Prostate gland (tissue), 2 donors: ENCODE measurements around the gene GDF2.

Experiments used
- POLR2A ChIP-seq: fragments of 450-650 bp; IDR thresholded peaks from one replicate; pipeline ENCODE4 v1.6.1; 2016; ENCODE audit warnings: antibody characterized with exemption, mild to moderate bottlenecking
- POLR2AphosphoS5 ChIP-seq: sonication (generic); formaldehyde crosslinking; IDR thresholded peaks from one replicate; pipeline ENCODE4 v1.6.1; 2017; ENCODE audit warnings: antibody characterized with exemption
- TF ChIP-seq, protein P1 (sequence below), 4 experiments: fragments of 200-600 bp in 2 of 4; fragments of 450-650 bp in 2 of 4; sonication (generic) in 2 of 4; IDR thresholded peaks; 1 replicate in 3 of 4; 2 replicates in 1 of 4; pipeline ENCODE4 v1.5.1; 2016 to 2019; ENCODE audit warnings: antibody characterized with exemption in 4 of 4, mild to moderate bottlenecking in 2 of 4, moderate library complexity in 2 of 4

DNA sequence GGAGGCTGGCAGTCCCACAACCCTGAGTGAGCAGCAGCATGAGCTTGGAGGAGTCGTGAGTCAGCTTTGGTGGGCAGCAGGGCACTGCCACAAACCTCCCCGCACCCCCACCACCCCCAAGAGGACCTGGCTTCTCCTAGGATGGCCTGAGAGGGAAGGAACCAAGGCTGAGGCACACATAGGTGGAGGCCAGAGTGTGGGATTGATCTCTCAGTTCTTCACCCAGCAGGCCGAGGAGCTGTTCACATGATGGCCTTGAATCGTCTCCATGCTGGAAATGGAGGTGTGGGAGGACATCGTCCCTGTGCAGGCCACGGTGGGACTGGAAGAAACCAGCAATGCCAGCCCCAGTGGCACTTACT, 39.6 kb upstream of the GDF2 start:
- TF ChIP-seq, protein P1, sequence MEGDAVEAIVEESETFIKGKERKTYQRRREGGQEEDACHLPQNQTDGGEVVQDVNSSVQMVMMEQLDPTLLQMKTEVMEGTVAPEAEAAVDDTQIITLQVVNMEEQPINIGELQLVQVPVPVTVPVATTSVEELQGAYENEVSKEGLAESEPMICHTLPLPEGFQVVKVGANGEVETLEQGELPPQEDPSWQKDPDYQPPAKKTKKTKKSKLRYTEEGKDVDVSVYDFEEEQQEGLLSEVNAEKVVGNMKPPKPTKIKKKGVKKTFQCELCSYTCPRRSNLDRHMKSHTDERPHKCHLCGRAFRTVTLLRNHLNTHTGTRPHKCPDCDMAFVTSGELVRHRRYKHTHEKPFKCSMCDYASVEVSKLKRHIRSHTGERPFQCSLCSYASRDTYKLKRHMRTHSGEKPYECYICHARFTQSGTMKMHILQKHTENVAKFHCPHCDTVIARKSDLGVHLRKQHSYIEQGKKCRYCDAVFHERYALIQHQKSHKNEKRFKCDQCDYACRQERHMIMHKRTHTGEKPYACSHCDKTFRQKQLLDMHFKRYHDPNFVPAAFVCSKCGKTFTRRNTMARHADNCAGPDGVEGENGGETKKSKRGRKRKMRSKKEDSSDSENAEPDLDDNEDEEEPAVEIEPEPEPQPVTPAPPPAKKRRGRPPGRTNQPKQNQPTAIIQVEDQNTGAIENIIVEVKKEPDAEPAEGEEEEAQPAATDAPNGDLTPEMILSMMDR (IDR thresholded peaks at IDR 0.05) = no peak
- no peak for TF ChIP-seq POLR2A
- no peak for TF ChIP-seq POLR2AphosphoS5
